ENCODE data around the gene ROM1. TPM values are rescaled to one million over a fixed set of nuclear protein-coding genes. Genes with fewer than 3 reads are reported as not detected.
"Not testable (repeated sequence)": the region's sequence is repeated elsewhere in the genome, so short reads cannot be mapped to it uniquely, and the experiment has no call there.

The ROM1 gene
- total RNA-seq, 2 experiments from 2014 or later: 2.0 to 2.8 TPM

GRCh38 chr11:62645946-62646824, 33.1 kb downstream of the ROM1 start, which contains the start of gene GANAB:
Gene GANAB (minus strand): TSS chr11:62646613. CDS start chr11:62646599, 14 bp downstream.
- no peaks in the 10 kb centered on the region for H3K9me3 Mint-ChIP-seq
- no peaks in the 10 kb centered on the region for H3K27me3 Mint-ChIP-seq
- peaks cover 28% of the 10 kb centered on the region for H3K4me1 Mint-ChIP-seq
- H3K36me3 Mint-ChIP-seq: peaks cover 30% of the 10 kb centered on the region
- peak within 1 kb of the TSS; percentile 99 for H3K27ac Mint-ChIP-seq
- DNase-seq: peak; percentile 99
- H3K4me3 Mint-ChIP-seq: peak within 1 kb of the TSS; percentile 99

- peak overlapping the region; percentile 99 for H3K27ac Mint-ChIP-seq
- no peak for DNase-seq
- H3K4me1 Mint-ChIP-seq: peaks cover 28% of the 10 kb centered on the region
- H3K9me3 Mint-ChIP-seq: no peaks in the 10 kb centered on the region
- H3K36me3 Mint-ChIP-seq: peaks cover 27% of the 10 kb centered on the region
- no peaks in the 10 kb centered on the region for H3K27me3 Mint-ChIP-seq
- peak overlapping the region; percentile 99 for H3K4me3 Mint-ChIP-seq
Measured at GRCh38 chr11:62646825-62647608, 34.0 kb downstream of the ROM1 start.

- Mint-ChIP-seq H3K9me3 (no peaks in the 10 kb centered on the region), H3K4me1 (peaks cover 30% of the 10 kb centered on the region), H3K27me3 (no peaks in the 10 kb centered on the region), H3K4me3 (peak overlapping the region; percentile 34), H3K36me3 (peaks cover 26% of the 10 kb centered on the region), H3K27ac (peak overlapping the region; percentile 60)
- DNase-seq: no peak
Measured at GRCh38 chr11:62647609-62648005, 34.5 kb downstream of the ROM1 start.

GRCh38 chr11:62648185-62648966, 35.3 kb downstream of the ROM1 start:
- Mint-ChIP-seq H3K27ac (no peak overlapping the region), H3K4me3 (no peak overlapping the region), H3K27me3 (no peaks in the 10 kb centered on the region), H3K36me3 (peaks cover 24% of the 10 kb centered on the region), H3K9me3 (no peaks in the 10 kb centered on the region), H3K4me1 (peaks cover 31% of the 10 kb centered on the region)
- DNase-seq: no peak

GRCh38 chr11:62648967-62649364, 35.9 kb downstream of the ROM1 start:
- no peaks in the 10 kb centered on the region for H3K9me3 Mint-ChIP-seq
- DNase-seq: no peak
- peaks cover 24% of the 10 kb centered on the region for H3K36me3 Mint-ChIP-seq
- H3K4me1 Mint-ChIP-seq: peaks cover 34% of the 10 kb centered on the region
- no peak overlapping the region for H3K27ac Mint-ChIP-seq
- H3K4me3 Mint-ChIP-seq: no peak overlapping the region
- H3K27me3 Mint-ChIP-seq: no peaks in the 10 kb centered on the region

GRCh38 chr11:62649486-62649885, 36.4 kb downstream of the ROM1 start:
- H3K36me3 Mint-ChIP-seq: peaks cover 19% of the 10 kb centered on the region
- H3K4me3 Mint-ChIP-seq: no peak overlapping the region
- peaks cover 37% of the 10 kb centered on the region for H3K4me1 Mint-ChIP-seq
- DNase-seq: no peak
- H3K9me3 Mint-ChIP-seq: no peaks in the 10 kb centered on the region
- no peaks in the 10 kb centered on the region for H3K27me3 Mint-ChIP-seq
- no peak overlapping the region for H3K27ac Mint-ChIP-seq

- not testable (repeated sequence) for H3K27me3 Mint-ChIP-seq, H3K4me3 Mint-ChIP-seq, DNase-seq, H3K9me3 Mint-ChIP-seq, H3K27ac Mint-ChIP-seq
- H3K4me1 Mint-ChIP-seq: peaks cover 32% of the 10 kb centered on the region
- peaks cover 13% of the 10 kb centered on the region for H3K36me3 Mint-ChIP-seq
Measured at GRCh38 chr11:62650283-62650682, 37.2 kb downstream of the ROM1 start.

GRCh38 chr11:62652161-62653006, 39.3 kb downstream of the ROM1 start:
- Mint-ChIP-seq H3K4me3 (peak overlapping the region; percentile 93), H3K27ac (peak overlapping the region; percentile 93), H3K27me3 (no peaks in the 10 kb centered on the region), H3K4me1 (peaks cover 22% of the 10 kb centered on the region), H3K9me3 (no peaks in the 10 kb centered on the region), H3K36me3 (peaks cover 10% of the 10 kb centered on the region)
- peak; percentile 27 for DNase-seq

GRCh38 chr11:62654297-62654696, 41.2 kb downstream of the ROM1 start:
- peak overlapping the region; percentile 48 for H3K4me3 Mint-ChIP-seq
- peaks cover 20% of the 10 kb centered on the region for H3K4me1 Mint-ChIP-seq
- no peaks in the 10 kb centered on the region for H3K27me3 Mint-ChIP-seq
- no peaks in the 10 kb centered on the region for H3K9me3 Mint-ChIP-seq
- peaks cover 10% of the 10 kb centered on the region for H3K36me3 Mint-ChIP-seq
- DNase-seq: no peak
- H3K27ac Mint-ChIP-seq: peak overlapping the region; percentile 63

GRCh38 chr11:62656796-62657429, 43.9 kb downstream of the ROM1 start:
- peaks cover 2% of the 10 kb centered on the region for H3K36me3 Mint-ChIP-seq
- no peaks in the 10 kb centered on the region for H3K9me3 Mint-ChIP-seq
- H3K27me3 Mint-ChIP-seq: no peaks in the 10 kb centered on the region
- DNase-seq: no peak
- peaks cover 13% of the 10 kb centered on the region for H3K4me1 Mint-ChIP-seq
- no peak overlapping the region for H3K4me3 Mint-ChIP-seq
- peak overlapping the region; percentile 16 for H3K27ac Mint-ChIP-seq

- Mint-ChIP-seq H3K4me3 (peak overlapping the region; percentile 93), H3K27ac (peak overlapping the region; percentile 95), H3K4me1 (peaks cover 40% of the 10 kb centered on the region), H3K9me3 (no peaks in the 10 kb centered on the region), H3K27me3 (no peaks in the 10 kb centered on the region), H3K36me3 (peaks cover 62% of the 10 kb centered on the region)
- peak; percentile 69 for DNase-seq
Measured at GRCh38 chr11:62664405-62665074, 51.5 kb downstream of the ROM1 start.
